ENCODE data around the gene HDAC4. TPM values are rescaled to one million over a fixed set of nuclear protein-coding genes. Genes with fewer than 3 reads are reported as not detected.

HDAC4 gene
- polyA plus RNA-seq, 1 experiment: 4.4 TPM

- POLR2A ChIA-PET: no interaction called here
- CTCF ChIA-PET: interaction anchor here (0.7 to 1.7 kb wide), 3 partner anchors 10 to 713 kb away, joined by 3 to 5 read pairs (median 4); no protein-coding TSS in a partner anchor
- no peak for TF ChIP-seq CTCF (IDR thresholded peaks at IDR 0.05; ENCODE audit: insufficient read depth, low read depth, low read length)
Measured at GRCh38 chr2:239220981-239221396, 179.8 kb downstream of the HDAC4 start.

GRCh38 chr2:239220341-239220740, 180.5 kb downstream of the HDAC4 start:
- no peak for TF ChIP-seq CTCF (IDR thresholded peaks at IDR 0.05; ENCODE audit: insufficient read depth, low read depth, low read length)
- Histone ChIP-seq H3K36me3 (ENCODE audit: control insufficient read depth, insufficient read depth, low read length) (no peaks in the 10 kb centered on the region; the same call in 1 of the 2 replicates), H3K27me3 (ENCODE audit: control insufficient read depth, insufficient read depth, low read length) (no peaks in the 10 kb centered on the region), H3K4me3 (ENCODE audit: low read depth, low read length) (no peak overlapping the region)
- CTCF ChIA-PET: no interaction called here
- no peak for DNase-seq (ENCODE audit: low read depth)
- POLR2A ChIA-PET: no interaction called here

More at GRCh38 chr2:239220981-239221396, 179.8 kb downstream of the HDAC4 start:
- no peaks in the 10 kb centered on the region for H3K27me3 ChIP-seq (ENCODE audit: control insufficient read depth, insufficient read depth, low read length)
- H3K4me3 ChIP-seq (ENCODE audit: low read depth, low read length): no peak overlapping the region
- H3K36me3 ChIP-seq (ENCODE audit: control insufficient read depth, insufficient read depth, low read length): no peaks in the 10 kb centered on the region; the same call in 1 of the 2 replicates
- no peak for DNase-seq (ENCODE audit: low read depth)

- ChIA-PET POLR2A (no interaction called here), CTCF (interaction anchor here (0.6 kb wide), 1 partner anchor 14 kb away, joined by 3 read pairs; no protein-coding TSS in a partner anchor)
- TF ChIP-seq CTCF (IDR thresholded peaks at IDR 0.05; ENCODE audit: insufficient read depth, low read depth, low read length): no peak
- DNase-seq (ENCODE audit: low read depth): no peak
- no peaks in the 10 kb centered on the region for H3K36me3 ChIP-seq (ENCODE audit: control insufficient read depth, insufficient read depth, low read length)
- H3K4me3 ChIP-seq (ENCODE audit: low read depth, low read length): no peak overlapping the region
- H3K27me3 ChIP-seq (ENCODE audit: control insufficient read depth, insufficient read depth, low read length): no peaks in the 10 kb centered on the region
Measured at GRCh38 chr2:239216614-239217273, 184.1 kb downstream of the HDAC4 start.

GRCh38 chr2:239215988-239216613, 184.7 kb downstream of the HDAC4 start:
- no peak overlapping the region for H3K4me3 ChIP-seq (ENCODE audit: low read depth, low read length)
- POLR2A ChIA-PET: no interaction called here
- no peaks in the 10 kb centered on the region for H3K27me3 ChIP-seq (ENCODE audit: control insufficient read depth, insufficient read depth, low read length)
- no peak for DNase-seq (ENCODE audit: low read depth)
- CTCF ChIA-PET: no interaction called here
- no peaks in the 10 kb centered on the region for H3K36me3 ChIP-seq (ENCODE audit: control insufficient read depth, insufficient read depth, low read length)
- TF ChIP-seq CTCF (IDR thresholded peaks at IDR 0.05; ENCODE audit: insufficient read depth, low read depth, low read length): no peak

- POLR2A ChIA-PET: no interaction called here
- Histone ChIP-seq H3K36me3 (ENCODE audit: control insufficient read depth, insufficient read depth, low read length) (no peaks in the 10 kb centered on the region), H3K4me3 (ENCODE audit: low read depth, low read length) (no peak overlapping the region), H3K27me3 (ENCODE audit: control insufficient read depth, insufficient read depth, low read length) (no peaks in the 10 kb centered on the region)
- no peak for DNase-seq (ENCODE audit: low read depth)
- CTCF ChIA-PET: no interaction called here
- TF ChIP-seq CTCF (IDR thresholded peaks at IDR 0.05; ENCODE audit: insufficient read depth, low read depth, low read length): no peak
Measured at GRCh38 chr2:239215136-239215925, 185.5 kb downstream of the HDAC4 start.
